GM15510 (cell line): Measurements from ENCODE around the gene PMEL.
A peak's percentile ranks its signal among the peaks of the same experiment; 100 is the strongest.

Experiments used
- POLR2A ChIP-seq: IDR thresholded peaks from 3 replicates; pipeline ENCODE4 v1.6.1; 2011; ENCODE audit warnings: borderline replicate concordance; ENCODE audit not compliant: insufficient read length; ENCODE audit errors: extremely low read depth

PMEL gene

GRCh38 chr12:55965941-55966407, at the start of gene PMEL:
TSS of gene PMEL (minus strand) at chr12:55966042. CDS start at chr12:55966011, 31 bp downstream.
- TF ChIP-seq POLR2A = no peak

- no peak for TF ChIP-seq POLR2A
These were observed 48.4 kb upstream of the PMEL start for GRCh38 chr12:56014205-56014604.

- no peak for TF ChIP-seq POLR2A
These were observed 47.6 kb upstream of the PMEL start for GRCh38 chr12:56013482-56013881.

GRCh38 chr12:56011509-56012090, 45.8 kb upstream of the PMEL start:
- TF ChIP-seq POLR2A = no peak

- no peak for TF ChIP-seq POLR2A
These were observed 44.3 kb upstream of the PMEL start for GRCh38 chr12:56010111-56010570.

- TF ChIP-seq POLR2A = no peak
These were observed 42.0 kb upstream of the PMEL start for GRCh38 chr12:56007564-56008559.

- TF ChIP-seq POLR2A = no peak
These were observed 38.4 kb upstream of the PMEL start for GRCh38 chr12:56004211-56004610.

- no peak for TF ChIP-seq POLR2A
These were observed 35.8 kb upstream of the PMEL start for GRCh38 chr12:56001487-56002100.

- TF ChIP-seq POLR2A = no peak
These were observed 31.7 kb upstream of the PMEL start for GRCh38 chr12:55997535-55997859.

- peak; percentile 61 for TF ChIP-seq POLR2A
These were observed 31.1 kb upstream of the PMEL start, which contains the start of gene SUOX for GRCh38 chr12:55996715-55997534. TSS of gene SUOX (plus strand) at chr12:55997276. CDS start at chr12:56002222, 4,946 bp downstream.

- TF ChIP-seq POLR2A = no peak
These were observed 30.4 kb upstream of the PMEL start for GRCh38 chr12:55996201-55996714.

- no peak for TF ChIP-seq POLR2A
These were observed 29.5 kb upstream of the PMEL start for GRCh38 chr12:55995366-55995765.

GRCh38 chr12:55993230-55993853, 27.5 kb upstream of the PMEL start:
- no peak for TF ChIP-seq POLR2A

GRCh38 chr12:55991110-55991509, 25.3 kb upstream of the PMEL start:
- no peak for TF ChIP-seq POLR2A

- no peak for TF ChIP-seq POLR2A
These were observed 19.5 kb upstream of the PMEL start for GRCh38 chr12:55985341-55985740.

- no peak for TF ChIP-seq POLR2A
These were observed 19.0 kb upstream of the PMEL start for GRCh38 chr12:55984861-55985260.
